Keratinocyte (primary cell): ENCODE results near the gene CNTNAP1. TPM values are rescaled to one million over a fixed set of nuclear protein-coding genes. Genes with fewer than 3 reads are reported as not detected.

Source experiments
- DNase-seq: peaks from one replicate; pipeline ENCODE4 v3.0.0-alpha.2; 2011; ENCODE audit warnings: low read depth, missing footprints, low spot score
- FAIRE-seq: peaks from 2 replicates; lab custom pipeline; 2011; peaks lifted over from hg19 to GRCh38; lab: Jason Lieb, UNC
- H2AFZ ChIP-seq: 2 replicates; pipeline ENCODE4 v1.6.0; 2012; ENCODE audit warnings: low read length, control low read depth, inconsistent platforms; ENCODE audit not compliant: control insufficient read depth
- H3K27ac ChIP-seq: 2 replicates; pipeline ENCODE4 v1.5.1; 2011; ENCODE audit warnings: low read length; ENCODE audit not compliant: control insufficient read depth, insufficient read depth
- H3K27me3 ChIP-seq: 3 replicates; pipeline ENCODE4 v1.6.0; 2011; ENCODE audit warnings: low read length; ENCODE audit not compliant: control insufficient read depth, insufficient read depth; ENCODE audit errors: extremely low read depth
- H3K36me3 ChIP-seq, 2 experiments: 2 replicates in 1 of 2; 3 replicates in 1 of 2; pipeline ENCODE4 v1.5.1; 2011; ENCODE audit warnings: low read length in 2 of 2, mild to moderate bottlenecking in 1 of 2; ENCODE audit not compliant: control insufficient read depth in 2 of 2, insufficient read depth in 2 of 2; ENCODE audit errors: extremely low read depth in 1 of 2
- H3K4me1 ChIP-seq: 3 replicates; pipeline ENCODE4 v1.5.1; 2011; ENCODE audit warnings: low read length; ENCODE audit not compliant: control insufficient read depth, insufficient read depth; ENCODE audit errors: extremely low read depth
- H3K4me2 ChIP-seq: 3 replicates; pipeline ENCODE4 v1.6.0; 2011; ENCODE audit warnings: low read depth, low read length; ENCODE audit not compliant: control insufficient read depth, insufficient read depth; ENCODE audit errors: extremely low read depth
- H3K4me3 ChIP-seq, 3 experiments: fragments of 200-600 bp in 1 of 3; sonication (generic) in 1 of 3; 2 replicates in 2 of 3; 3 replicates in 1 of 3; pipeline ENCODE4 v1.5.1; 2011 to 2016; ENCODE audit warnings: low read length in 3 of 3, mild to moderate bottlenecking in 3 of 3, control low read depth in 2 of 3, inconsistent platforms in 1 of 3, low read depth in 1 of 3, mixed read lengths in 1 of 3, mixed run types in 1 of 3, moderate library complexity in 1 of 3; ENCODE audit not compliant: control insufficient read depth in 2 of 3, insufficient read depth in 2 of 3; ENCODE audit errors: extremely low read depth in 1 of 3
- H3K79me2 ChIP-seq: 2 replicates; pipeline ENCODE4 v1.6.0; 2012; ENCODE audit warnings: low read length; ENCODE audit not compliant: control insufficient read depth, insufficient read depth
- H3K9ac ChIP-seq: 3 replicates; pipeline ENCODE4 v1.6.0; 2011; ENCODE audit warnings: low read length; ENCODE audit not compliant: control insufficient read depth, insufficient read depth; ENCODE audit errors: extremely low read depth
- H3K9me1 ChIP-seq: 3 replicates; pipeline ENCODE4 v1.6.0; 2011; ENCODE audit warnings: low read length; ENCODE audit not compliant: control insufficient read depth, insufficient read depth; ENCODE audit errors: extremely low read depth
- H3K9me3 ChIP-seq: 2 replicates; pipeline ENCODE4 v1.5.1; 2012; ENCODE audit warnings: low read depth, low read length; ENCODE audit not compliant: control insufficient read depth
- H4K20me1 ChIP-seq: 3 replicates; pipeline ENCODE4 v1.6.0; 2011; ENCODE audit warnings: low read length; ENCODE audit not compliant: control insufficient read depth, insufficient read depth; ENCODE audit errors: extremely low read depth
- EZH2 ChIP-seq: IDR thresholded peaks from one replicate; pipeline ENCODE4 v1.6.1; 2012; ENCODE audit warnings: inconsistent platforms, mild to moderate bottlenecking, low read length, moderate library complexity
- dilution Hi-C: fragments of 300-500 bp; cut with MboI; formaldehyde crosslinking; loops from one replicate; pipeline ENCODE4 v1.7.0; 2020; ENCODE audit warnings: low sequenced_read_pairs; ENCODE audit not compliant: extremely low pct_ligation_motif_present
- polyA minus RNA-seq, 3 experiments: library from RNA; depleted of rRNA, polyadenylated mRNA; stranded (reverse); fragments of >200 nt; gene quantifications; 1 replicate in 1 of 3; 2 replicates in 1 of 3; 3 replicates in 1 of 3; pipeline ENCODE4 v1.2.3, GENCODE V29; 2011
- polyA plus RNA-seq, 5 experiments: library from polyadenylated mRNA; depleted of rRNA in 3 of 5; stranded (reverse) in 3 of 5; stranded (forward) in 1 of 5; unstranded in 1 of 5; fragments of >200 nt; gene quantifications; 1 replicate in 1 of 5; 2 replicates in 3 of 5; 3 replicates in 1 of 5; pipeline versions ENCODE4 v1.2.1 to v1.2.3, GENCODE V29; 2011 to 2012; ENCODE audit warnings: missing spikeins in 2 of 5, low read depth in 1 of 5, low replicate concordance in 1 of 5
- TF ChIP-seq, protein P1 (sequence below), 3 experiments: IDR thresholded peaks in 1 of 3; conservative IDR thresholded peaks in 1 of 3; optimal IDR thresholded peaks in 1 of 3; 2 replicates in 2 of 3; 3 replicates in 1 of 3; pipeline versions ENCODE3 to v1.5.1; 2011; ENCODE audit warnings: low read length in 3 of 3, mild to moderate bottlenecking in 3 of 3, moderate library complexity in 2 of 3, control low read depth in 1 of 3, inconsistent platforms in 1 of 3; ENCODE audit not compliant: insufficient read depth in 2 of 3; ENCODE audit errors: extremely low read depth in 1 of 3

The CNTNAP1 gene
- polyA plus RNA-seq (0.46 to 2.0 TPM (median 0.71 TPM) in 3 replicates), polyA minus RNA-seq (0.76 to 3.8 TPM (median 1.1 TPM) in 3 replicates)
- 0.26 TPM for polyA plus RNA-seq (2011; ENCODE audit: low read depth)
- polyA plus RNA-seq (2011; cell fraction: cytosol; rRNA removed), result 0.23 and 0.34 TPM in 2 replicates
- polyA plus RNA-seq (2011; cell fraction: nucleus; rRNA removed), result 3.2 and 3.7 TPM in 2 replicates
- polyA plus RNA-seq (2012; ENCODE audit: low replicate concordance), result 0.24 and 1.7 TPM in 2 replicates
- not detected for polyA minus RNA-seq (2011; cell fraction: cytosol; rRNA and poly(A)+ RNA removed)
- polyA minus RNA-seq (2011; cell fraction: nucleus; rRNA and poly(A)+ RNA removed), result 1.8 and 2.3 TPM in 2 replicates

GRCh38 chr17:42681976-42682721 lies at the start of gene CNTNAP1:
CNTNAP1 (plus strand) TSS chr17:42682531; CDS start chr17:42682830, 299 bp downstream.
- H3K4me1 ChIP-seq, result peaks cover 33% of the 10 kb centered on the region
- DNase-seq (no peak), FAIRE-seq (no peak)

DNA sequence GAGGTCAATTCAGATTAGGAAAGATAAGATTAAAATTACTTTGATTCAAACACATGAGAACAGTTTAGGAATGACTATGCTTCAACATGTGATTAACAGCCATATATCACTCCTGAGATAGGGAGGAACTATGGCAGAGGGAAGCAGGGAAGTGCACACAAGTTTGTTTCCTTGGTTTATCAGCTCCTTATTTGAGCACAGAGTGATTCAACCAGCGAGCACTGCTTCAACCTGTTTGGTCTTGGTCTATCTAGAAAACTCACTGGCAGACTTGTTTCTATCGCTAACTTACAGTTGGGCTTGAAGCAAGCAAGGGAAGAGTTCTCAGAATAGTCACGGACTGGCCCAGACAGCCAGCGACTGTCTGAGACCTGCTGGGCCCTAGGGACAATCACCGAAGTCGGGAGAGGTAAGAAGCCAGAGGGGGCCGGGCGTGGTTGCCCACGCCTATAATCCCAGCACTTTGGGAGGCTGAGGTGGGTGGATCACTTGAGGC lies 49.3 kb upstream of the CNTNAP1 start:
- dilution Hi-C loops, result no loop called here
- H3K4me2 ChIP-seq, result no peak overlapping the region
- H3K9ac ChIP-seq, result no peak overlapping the region
- peak overlapping the region; percentile 36 for H3K27ac ChIP-seq
- no peaks in the 10 kb centered on the region for H3K27me3 ChIP-seq
- FAIRE-seq (no peak), DNase-seq (no peak)
- H2AFZ ChIP-seq, result peak overlapping the region; percentile 27
- H3K9me3 ChIP-seq, result no peaks in the 10 kb centered on the region
- no peak overlapping the region for H3K4me3 ChIP-seq
- no peaks in the 10 kb centered on the region for H3K9me1 ChIP-seq
- no peaks in the 10 kb centered on the region for H3K36me3 ChIP-seq
- H3K79me2 ChIP-seq, result no peaks in the 10 kb centered on the region
- TF ChIP-seq EZH2, result no peak
- H4K20me1 ChIP-seq, result no peaks in the 10 kb centered on the region
- peaks cover 10% of the 10 kb centered on the region for H3K4me1 ChIP-seq

More at GRCh38 chr17:42681976-42682721, at the start of gene CNTNAP1:
- Histone ChIP-seq H3K9me1 (no peaks in the 10 kb centered on the region), H3K9me3 (no peaks in the 10 kb centered on the region), H4K20me1 (no peaks in the 10 kb centered on the region), H3K27ac (no peak within 1 kb of the TSS), H3K36me3 (no peaks in the 10 kb centered on the region), H3K4me3 (peak within 1 kb of the TSS; percentile 32 to 59 (median 57)), H2AFZ (peak within 1 kb of the TSS; percentile 89), H3K27me3 (no peaks in the 10 kb centered on the region), H3K9ac (peak within 1 kb of the TSS; percentile 58), H3K4me2 (peak within 1 kb of the TSS; percentile 91), H3K79me2 (no peaks in the 10 kb centered on the region)
- dilution Hi-C loops, result no loop called here
- no peak for TF ChIP-seq EZH2
- TF ChIP-seq, protein P1, sequence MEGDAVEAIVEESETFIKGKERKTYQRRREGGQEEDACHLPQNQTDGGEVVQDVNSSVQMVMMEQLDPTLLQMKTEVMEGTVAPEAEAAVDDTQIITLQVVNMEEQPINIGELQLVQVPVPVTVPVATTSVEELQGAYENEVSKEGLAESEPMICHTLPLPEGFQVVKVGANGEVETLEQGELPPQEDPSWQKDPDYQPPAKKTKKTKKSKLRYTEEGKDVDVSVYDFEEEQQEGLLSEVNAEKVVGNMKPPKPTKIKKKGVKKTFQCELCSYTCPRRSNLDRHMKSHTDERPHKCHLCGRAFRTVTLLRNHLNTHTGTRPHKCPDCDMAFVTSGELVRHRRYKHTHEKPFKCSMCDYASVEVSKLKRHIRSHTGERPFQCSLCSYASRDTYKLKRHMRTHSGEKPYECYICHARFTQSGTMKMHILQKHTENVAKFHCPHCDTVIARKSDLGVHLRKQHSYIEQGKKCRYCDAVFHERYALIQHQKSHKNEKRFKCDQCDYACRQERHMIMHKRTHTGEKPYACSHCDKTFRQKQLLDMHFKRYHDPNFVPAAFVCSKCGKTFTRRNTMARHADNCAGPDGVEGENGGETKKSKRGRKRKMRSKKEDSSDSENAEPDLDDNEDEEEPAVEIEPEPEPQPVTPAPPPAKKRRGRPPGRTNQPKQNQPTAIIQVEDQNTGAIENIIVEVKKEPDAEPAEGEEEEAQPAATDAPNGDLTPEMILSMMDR (optimal IDR thresholded peaks at IDR 0.05 in 1 of 3, IDR thresholded peaks at IDR 0.05 in 1 of 3, conservative IDR thresholded peaks at IDR 0.05 in 1 of 3; ENCODE audit: extremely low read depth in 1 of 3, insufficient read depth in 2 of 3, low read length in 3 of 3), result no peak
